HEK293 (cell line): ENCODE measurements around the gene ATP7B.

ENCODE experiments used
- GLI4 ChIP-seq: fragments of 450-650 bp; formaldehyde crosslinking; IDR thresholded peaks from 2 replicates; pipeline ENCODE4 v1.5.1; 2016; ENCODE audit warnings: missing biosample characterization, missing genetic modification characterization
- KLF7 ChIP-seq: fragments of 450-650 bp; formaldehyde crosslinking; IDR thresholded peaks from 2 replicates; pipeline ENCODE4 v1.5.1; 2016; ENCODE audit warnings: missing biosample characterization, missing genetic modification characterization, borderline replicate concordance
- SCRT2 ChIP-seq: fragments of 450-650 bp; formaldehyde crosslinking; IDR thresholded peaks from 2 replicates; pipeline ENCODE4 v1.5.1; 2016; ENCODE audit warnings: missing biosample characterization, missing genetic modification characterization
- SP7 ChIP-seq: fragments of 450-650 bp; formaldehyde crosslinking; IDR thresholded peaks from 2 replicates; pipeline ENCODE4 v1.5.1; 2016; ENCODE audit warnings: missing biosample characterization, missing genetic modification characterization
- ZBTB21 ChIP-seq: fragments of 450-650 bp; formaldehyde crosslinking; IDR thresholded peaks from 2 replicates; pipeline ENCODE4 v1.5.1; 2017; ENCODE audit warnings: missing biosample characterization, missing genetic modification characterization
- ZBTB8A ChIP-seq: fragments of 450-650 bp; formaldehyde crosslinking; IDR thresholded peaks from 2 replicates; pipeline ENCODE4 v1.5.1; 2016; ENCODE audit warnings: missing biosample characterization, missing genetic modification characterization
- ZFP69B ChIP-seq: fragments of 450-650 bp; formaldehyde crosslinking; IDR thresholded peaks from 2 replicates; pipeline ENCODE4 v1.5.1; 2016; ENCODE audit warnings: missing biosample characterization, missing genetic modification characterization
- ZIC2 ChIP-seq: fragments of 450-650 bp; formaldehyde crosslinking; IDR thresholded peaks from 2 replicates; pipeline ENCODE4 v1.5.1; 2016; ENCODE audit warnings: missing biosample characterization, missing genetic modification characterization
- ZNF112 ChIP-seq: fragments of 450-650 bp; formaldehyde crosslinking; IDR thresholded peaks from 2 replicates; pipeline ENCODE4 v1.5.0; 2017; ENCODE audit warnings: missing biosample characterization, missing genetic modification characterization
- ZNF157 ChIP-seq: fragments of 450-650 bp; formaldehyde crosslinking; IDR thresholded peaks from 2 replicates; pipeline ENCODE4 v1.5.1; 2016; ENCODE audit warnings: missing biosample characterization, missing genetic modification characterization
- ZNF214 ChIP-seq: fragments of 450-650 bp; formaldehyde crosslinking; IDR thresholded peaks from 2 replicates; pipeline ENCODE4 v1.5.1; 2017; ENCODE audit warnings: missing biosample characterization, mild to moderate bottlenecking, missing genetic modification characterization, borderline replicate concordance
- ZNF221 ChIP-seq: fragments of 450-650 bp; formaldehyde crosslinking; IDR thresholded peaks from 2 replicates; pipeline ENCODE4 v1.5.1; 2017; ENCODE audit warnings: missing biosample characterization, missing genetic modification characterization, borderline replicate concordance
- ZNF24 ChIP-seq: fragments of 450-650 bp; formaldehyde crosslinking; IDR thresholded peaks from 2 replicates; pipeline ENCODE4 v1.5.1; 2016; ENCODE audit warnings: missing biosample characterization, missing genetic modification characterization
- ZNF311 ChIP-seq: fragments of 450-650 bp; formaldehyde crosslinking; IDR thresholded peaks from 2 replicates; pipeline ENCODE4 v1.5.1; 2017; ENCODE audit warnings: missing biosample characterization, missing genetic modification characterization, borderline replicate concordance
- ZNF366 ChIP-seq: fragments of 450-650 bp; formaldehyde crosslinking; conservative IDR thresholded peaks from 2 replicates; pipeline ENCODE4 v1.5.1; 2016; ENCODE audit warnings: missing biosample characterization, missing genetic modification characterization
- ZNF571 ChIP-seq: fragments of 450-650 bp; formaldehyde crosslinking; IDR thresholded peaks from 2 replicates; pipeline ENCODE4 v1.5.0; 2017; ENCODE audit warnings: missing biosample characterization, missing genetic modification characterization
- ZNF600 ChIP-seq: fragments of 450-650 bp; formaldehyde crosslinking; IDR thresholded peaks from 2 replicates; pipeline ENCODE4 v1.5.1; 2016; ENCODE audit warnings: missing biosample characterization, missing genetic modification characterization
- ZNF629 ChIP-seq: fragments of 450-650 bp; formaldehyde crosslinking; IDR thresholded peaks from 2 replicates; pipeline ENCODE4 v1.5.1; 2017; ENCODE audit warnings: missing biosample characterization, missing genetic modification characterization
- TF ChIP-seq, protein P1 (sequence below): fragments of 450-650 bp; formaldehyde crosslinking; IDR thresholded peaks from 2 replicates; pipeline ENCODE4 v1.5.1; 2016; ENCODE audit warnings: missing biosample characterization, missing genetic modification characterization
- TF ChIP-seq, protein P2 (sequence below): fragments of 450-650 bp; formaldehyde crosslinking; conservative IDR thresholded peaks from 2 replicates; pipeline ENCODE4 v1.5.1; 2016; ENCODE audit warnings: low read depth, missing biosample characterization, missing genetic modification characterization
- TF ChIP-seq, protein P3 (sequence below): fragments of 450-650 bp; formaldehyde crosslinking; IDR thresholded peaks from 2 replicates; pipeline ENCODE4 v1.5.1; 2016; ENCODE audit warnings: missing biosample characterization, missing genetic modification characterization, borderline replicate concordance
- TF ChIP-seq, protein P4 (sequence below): fragments of 450-650 bp; formaldehyde crosslinking; IDR thresholded peaks from 2 replicates; pipeline ENCODE4 v1.5.1; 2017; ENCODE audit warnings: missing biosample characterization, missing genetic modification characterization
- TF ChIP-seq, protein P5 (sequence below): fragments of 450-650 bp; formaldehyde crosslinking; IDR thresholded peaks from 2 replicates; pipeline ENCODE4 v1.5.1; 2016; ENCODE audit warnings: missing biosample characterization, missing genetic modification characterization

ATP7B gene

DNA sequence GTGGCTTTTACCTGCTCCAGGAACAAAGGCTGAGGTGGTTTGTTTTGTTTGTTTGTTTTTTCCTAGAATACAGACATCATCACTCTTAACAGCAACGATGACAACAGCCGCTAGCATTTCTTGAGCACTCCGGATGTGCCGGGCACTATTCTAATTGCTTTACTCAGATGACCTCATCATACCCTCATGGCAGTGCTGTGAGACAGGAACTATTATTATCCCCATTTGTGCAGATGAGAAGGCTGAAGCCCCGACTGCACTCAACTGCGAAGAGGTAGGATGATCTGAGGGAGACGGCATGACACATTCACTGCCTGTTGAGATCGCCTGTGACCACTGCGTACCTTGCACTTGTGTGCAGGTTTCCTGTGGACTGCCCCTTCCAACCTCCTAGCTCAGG lies 83.0 kb downstream of the ATP7B start (continued):
- TF ChIP-seq, protein P1, sequence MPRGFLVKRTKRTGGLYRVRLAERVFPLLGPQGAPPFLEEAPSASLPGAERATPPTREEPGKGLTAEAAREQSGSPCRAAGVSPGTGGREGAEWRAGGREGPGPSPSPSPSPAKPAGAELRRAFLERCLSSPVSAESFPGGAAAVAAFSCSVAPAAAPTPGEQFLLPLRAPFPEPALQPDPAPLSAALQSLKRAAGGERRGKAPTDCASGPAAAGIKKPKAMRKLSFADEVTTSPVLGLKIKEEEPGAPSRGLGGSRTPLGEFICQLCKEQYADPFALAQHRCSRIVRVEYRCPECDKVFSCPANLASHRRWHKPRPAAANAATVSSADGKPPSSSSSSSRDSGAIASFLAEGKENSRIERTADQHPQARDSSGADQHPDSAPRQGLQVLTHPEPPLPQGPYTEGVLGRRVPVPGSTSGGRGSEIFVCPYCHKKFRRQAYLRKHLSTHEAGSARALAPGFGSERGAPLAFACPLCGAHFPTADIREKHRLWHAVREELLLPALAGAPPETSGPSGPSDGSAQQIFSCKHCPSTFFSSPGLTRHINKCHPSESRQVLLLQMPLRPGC (tag by site-specific recombination): 0 out of 2 replicates have a peak, but pooled peaks have one; percentile 37
- TF ChIP-seq ZNF214 (tag by site-specific recombination) (0 out of 2 replicates have a peak, but pooled peaks have one; percentile 32), ZNF221 (no peak), ZNF366 (tag by site-specific recombination) (peak; percentile 89), ZBTB21 (peak; percentile 88), ZFP69B (tag by site-specific recombination) (0 out of 2 replicates have a peak, but pooled peaks have one; percentile 37), ZIC2 (tag by site-specific recombination) (0 out of 2 replicates have a peak, but pooled peaks have one; percentile 44), ZNF311 (no peak), SP7 (tag by site-specific recombination) (peak; percentile 93), ZNF157 (no peak), ZNF112 (tag by site-specific recombination) (no peak), ZBTB8A (no peak), ZNF600 (peak; percentile 56), ZNF571 (tag by site-specific recombination) (no peak), ZNF629 (tag by site-specific recombination) (peak; percentile 94), GLI4 (no peak), ZNF24 (peak; percentile 70; the same call in 1 of the 2 replicates), KLF7 (tag by site-specific recombination) (no peak), SCRT2 (peak; percentile 71)
- TF ChIP-seq, protein P2, sequence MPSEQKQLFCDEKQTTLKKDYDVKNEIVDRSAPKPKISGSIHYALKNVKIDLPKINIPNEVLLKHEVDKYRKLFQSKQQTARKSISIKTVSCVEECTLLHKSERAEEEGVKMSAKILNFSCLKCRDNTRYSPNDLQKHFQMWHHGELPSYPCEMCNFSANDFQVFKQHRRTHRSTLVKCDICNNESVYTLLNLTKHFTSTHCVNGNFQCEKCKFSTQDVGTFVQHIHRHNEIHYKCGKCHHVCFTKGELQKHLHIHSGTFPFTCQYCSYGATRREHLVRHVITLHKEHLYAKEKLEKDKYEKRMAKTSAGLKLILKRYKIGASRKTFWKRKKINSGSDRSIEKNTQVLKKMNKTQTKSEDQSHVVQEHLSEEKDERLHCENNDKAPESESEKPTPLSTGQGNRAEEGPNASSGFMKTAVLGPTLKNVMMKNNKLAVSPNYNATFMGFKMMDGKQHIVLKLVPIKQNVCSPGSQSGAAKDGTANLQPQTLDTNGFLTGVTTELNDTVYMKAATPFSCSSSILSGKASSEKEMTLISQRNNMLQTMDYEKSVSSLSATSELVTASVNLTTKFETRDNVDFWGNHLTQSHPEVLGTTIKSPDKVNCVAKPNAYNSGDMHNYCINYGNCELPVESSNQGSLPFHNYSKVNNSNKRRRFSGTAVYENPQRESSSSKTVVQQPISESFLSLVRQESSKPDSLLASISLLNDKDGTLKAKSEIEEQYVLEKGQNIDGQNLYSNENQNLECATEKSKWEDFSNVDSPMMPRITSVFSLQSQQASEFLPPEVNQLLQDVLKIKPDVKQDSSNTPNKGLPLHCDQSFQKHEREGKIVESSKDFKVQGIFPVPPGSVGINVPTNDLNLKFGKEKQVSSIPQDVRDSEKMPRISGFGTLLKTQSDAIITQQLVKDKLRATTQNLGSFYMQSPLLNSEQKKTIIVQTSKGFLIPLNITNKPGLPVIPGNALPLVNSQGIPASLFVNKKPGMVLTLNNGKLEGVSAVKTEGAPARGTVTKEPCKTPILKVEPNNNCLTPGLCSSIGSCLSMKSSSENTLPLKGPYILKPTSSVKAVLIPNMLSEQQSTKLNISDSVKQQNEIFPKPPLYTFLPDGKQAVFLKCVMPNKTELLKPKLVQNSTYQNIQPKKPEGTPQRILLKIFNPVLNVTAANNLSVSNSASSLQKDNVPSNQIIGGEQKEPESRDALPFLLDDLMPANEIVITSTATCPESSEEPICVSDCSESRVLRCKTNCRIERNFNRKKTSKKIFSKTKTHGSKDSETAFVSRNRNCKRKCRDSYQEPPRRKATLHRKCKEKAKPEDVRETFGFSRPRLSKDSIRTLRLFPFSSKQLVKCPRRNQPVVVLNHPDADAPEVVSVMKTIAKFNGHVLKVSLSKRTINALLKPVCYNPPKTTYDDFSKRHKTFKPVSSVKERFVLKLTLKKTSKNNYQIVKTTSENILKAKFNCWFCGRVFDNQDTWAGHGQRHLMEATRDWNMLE: no peak
- TF ChIP-seq, protein P3, sequence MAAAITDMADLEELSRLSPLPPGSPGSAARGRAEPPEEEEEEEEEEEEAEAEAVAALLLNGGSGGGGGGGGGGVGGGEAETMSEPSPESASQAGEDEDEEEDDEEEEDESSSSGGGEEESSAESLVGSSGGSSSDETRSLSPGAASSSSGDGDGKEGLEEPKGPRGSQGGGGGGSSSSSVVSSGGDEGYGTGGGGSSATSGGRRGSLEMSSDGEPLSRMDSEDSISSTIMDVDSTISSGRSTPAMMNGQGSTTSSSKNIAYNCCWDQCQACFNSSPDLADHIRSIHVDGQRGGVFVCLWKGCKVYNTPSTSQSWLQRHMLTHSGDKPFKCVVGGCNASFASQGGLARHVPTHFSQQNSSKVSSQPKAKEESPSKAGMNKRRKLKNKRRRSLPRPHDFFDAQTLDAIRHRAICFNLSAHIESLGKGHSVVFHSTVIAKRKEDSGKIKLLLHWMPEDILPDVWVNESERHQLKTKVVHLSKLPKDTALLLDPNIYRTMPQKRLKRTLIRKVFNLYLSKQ (tag by site-specific recombination): no peak
- TF ChIP-seq, protein P4, sequence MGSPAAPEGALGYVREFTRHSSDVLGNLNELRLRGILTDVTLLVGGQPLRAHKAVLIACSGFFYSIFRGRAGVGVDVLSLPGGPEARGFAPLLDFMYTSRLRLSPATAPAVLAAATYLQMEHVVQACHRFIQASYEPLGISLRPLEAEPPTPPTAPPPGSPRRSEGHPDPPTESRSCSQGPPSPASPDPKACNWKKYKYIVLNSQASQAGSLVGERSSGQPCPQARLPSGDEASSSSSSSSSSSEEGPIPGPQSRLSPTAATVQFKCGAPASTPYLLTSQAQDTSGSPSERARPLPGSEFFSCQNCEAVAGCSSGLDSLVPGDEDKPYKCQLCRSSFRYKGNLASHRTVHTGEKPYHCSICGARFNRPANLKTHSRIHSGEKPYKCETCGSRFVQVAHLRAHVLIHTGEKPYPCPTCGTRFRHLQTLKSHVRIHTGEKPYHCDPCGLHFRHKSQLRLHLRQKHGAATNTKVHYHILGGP (tag by site-specific recombination): peak; percentile 92
- TF ChIP-seq, protein P5, sequence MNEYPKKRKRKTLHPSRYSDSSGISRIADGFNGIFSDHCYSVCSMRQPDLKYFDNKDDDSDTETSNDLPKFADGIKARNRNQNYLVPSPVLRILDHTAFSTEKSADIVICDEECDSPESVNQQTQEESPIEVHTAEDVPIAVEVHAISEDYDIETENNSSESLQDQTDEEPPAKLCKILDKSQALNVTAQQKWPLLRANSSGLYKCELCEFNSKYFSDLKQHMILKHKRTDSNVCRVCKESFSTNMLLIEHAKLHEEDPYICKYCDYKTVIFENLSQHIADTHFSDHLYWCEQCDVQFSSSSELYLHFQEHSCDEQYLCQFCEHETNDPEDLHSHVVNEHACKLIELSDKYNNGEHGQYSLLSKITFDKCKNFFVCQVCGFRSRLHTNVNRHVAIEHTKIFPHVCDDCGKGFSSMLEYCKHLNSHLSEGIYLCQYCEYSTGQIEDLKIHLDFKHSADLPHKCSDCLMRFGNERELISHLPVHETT (tag by site-specific recombination): peak; percentile 18; the same call in 1 of the 2 replicates
